Measurements from ENCODE around the gene BFSP2. TPM values are rescaled to one million over a fixed set of nuclear protein-coding genes. Genes with fewer than 3 reads are reported as not detected.
"Not testable (repeated sequence)": the region's sequence is repeated elsewhere in the genome, so short reads cannot be mapped to it uniquely, and the experiment has no call there.

The BFSP2 gene
- total RNA-seq, 4 donors from 2014 or later, result not detected

DNA sequence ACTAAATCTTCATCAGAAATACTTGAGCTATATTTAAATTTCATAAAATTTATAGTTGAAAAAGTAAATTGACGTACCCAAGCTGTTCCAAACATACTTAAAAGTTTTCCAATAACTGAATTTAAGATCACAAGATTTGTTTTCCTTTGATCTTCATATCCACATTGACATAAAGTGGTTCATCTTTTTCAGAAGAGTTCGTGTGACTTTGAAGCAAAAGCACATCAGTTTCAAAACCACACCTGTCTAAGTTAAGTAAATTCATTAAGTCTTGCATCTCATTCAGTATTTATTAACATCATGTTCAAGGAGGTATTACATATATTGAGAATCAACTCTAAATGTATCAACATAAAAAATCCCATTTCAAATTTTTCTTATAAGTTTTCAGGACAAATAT is 79.5 kb downstream of the BFSP2 start:
- Histone ChIP-seq H3K9me3 (no peaks in the 10 kb centered on the region), H3K36me3 (no peaks in the 10 kb centered on the region), H3K4me1 (peaks cover 0 to 17% of the 10 kb centered on the region in 2 donors), H3K4me3 (no peak overlapping the region), H3K27me3 (no peaks in the 10 kb centered on the region), H3K27ac (no peak overlapping the region)
- intact Hi-C loops (cut with DNase I; ENCODE audit: low total_unique reads) (no loop called here), in situ Hi-C loops (cut with MboI; ENCODE audit: low sequenced_read_pairs in 4 of 4) (no loop called here)
- DNase-seq (no peak), ATAC-seq (no peak)
- no peak for TF ChIP-seq POLR2A (IDR thresholded peaks at IDR 0.05)
- TF ChIP-seq, protein P1, sequence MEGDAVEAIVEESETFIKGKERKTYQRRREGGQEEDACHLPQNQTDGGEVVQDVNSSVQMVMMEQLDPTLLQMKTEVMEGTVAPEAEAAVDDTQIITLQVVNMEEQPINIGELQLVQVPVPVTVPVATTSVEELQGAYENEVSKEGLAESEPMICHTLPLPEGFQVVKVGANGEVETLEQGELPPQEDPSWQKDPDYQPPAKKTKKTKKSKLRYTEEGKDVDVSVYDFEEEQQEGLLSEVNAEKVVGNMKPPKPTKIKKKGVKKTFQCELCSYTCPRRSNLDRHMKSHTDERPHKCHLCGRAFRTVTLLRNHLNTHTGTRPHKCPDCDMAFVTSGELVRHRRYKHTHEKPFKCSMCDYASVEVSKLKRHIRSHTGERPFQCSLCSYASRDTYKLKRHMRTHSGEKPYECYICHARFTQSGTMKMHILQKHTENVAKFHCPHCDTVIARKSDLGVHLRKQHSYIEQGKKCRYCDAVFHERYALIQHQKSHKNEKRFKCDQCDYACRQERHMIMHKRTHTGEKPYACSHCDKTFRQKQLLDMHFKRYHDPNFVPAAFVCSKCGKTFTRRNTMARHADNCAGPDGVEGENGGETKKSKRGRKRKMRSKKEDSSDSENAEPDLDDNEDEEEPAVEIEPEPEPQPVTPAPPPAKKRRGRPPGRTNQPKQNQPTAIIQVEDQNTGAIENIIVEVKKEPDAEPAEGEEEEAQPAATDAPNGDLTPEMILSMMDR (IDR thresholded peaks at IDR 0.05 in 4 of 5, conservative IDR thresholded peaks at IDR 0.05 in 1 of 5), result no peak

DNA sequence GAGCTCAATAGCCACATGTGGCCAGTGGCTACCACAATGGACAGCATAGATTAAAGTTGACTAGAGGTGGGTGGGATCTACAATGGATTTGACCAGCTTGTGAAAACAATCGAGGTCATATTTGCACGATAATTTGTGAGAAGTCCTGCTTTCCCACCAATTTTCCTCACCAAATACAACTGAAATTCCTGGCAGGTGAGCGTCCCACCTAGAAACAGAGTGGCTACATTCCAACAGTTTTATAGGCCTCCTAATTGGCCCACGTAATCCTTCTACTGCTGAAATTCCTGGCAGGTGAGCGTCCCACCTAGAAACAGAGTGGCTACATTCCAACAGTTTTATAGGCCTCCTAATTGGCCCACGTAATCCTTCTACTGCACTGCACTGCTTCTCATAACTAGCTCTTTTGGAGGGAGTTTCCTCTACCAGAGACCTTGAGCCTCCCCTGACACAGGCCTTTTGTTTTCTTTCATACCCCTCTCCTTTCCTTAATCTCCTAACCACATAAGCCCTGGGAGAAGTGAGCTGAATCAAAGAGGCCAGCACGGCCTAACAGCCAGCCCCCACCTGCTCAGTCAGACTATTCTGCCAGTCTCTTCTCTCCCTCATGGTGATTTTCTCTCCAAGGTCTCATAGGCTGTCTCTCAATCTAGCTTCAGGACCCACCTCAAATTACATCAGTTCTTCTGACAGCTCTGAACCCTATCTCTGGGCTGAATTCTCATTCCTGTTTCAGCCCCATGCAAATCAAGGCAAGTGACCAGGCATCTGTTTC is 80.2 kb downstream of the BFSP2 start:
- ATAC-seq (no peak), DNase-seq (no peak)
- intact Hi-C loops (cut with DNase I; ENCODE audit: low total_unique reads), result no loop called here
- no peak overlapping the region for H3K27ac ChIP-seq
- peaks cover 0 to 11% of the 10 kb centered on the region in 2 donors for H3K4me1 ChIP-seq
- no peaks in the 10 kb centered on the region for H3K36me3 ChIP-seq
- no peaks in the 10 kb centered on the region for H3K9me3 ChIP-seq
- no peaks in the 10 kb centered on the region for H3K27me3 ChIP-seq
- H3K4me3 ChIP-seq, result no peak overlapping the region
- in situ Hi-C loops (cut with MboI; ENCODE audit: low sequenced_read_pairs in 4 of 4), result no loop called here
- TF ChIP-seq, protein P1 (IDR thresholded peaks at IDR 0.05 in 4 of 5, conservative IDR thresholded peaks at IDR 0.05 in 1 of 5), result no peak
- no peak for TF ChIP-seq POLR2A (IDR thresholded peaks at IDR 0.05)

- intact Hi-C loops (cut with DNase I; ENCODE audit: low total_unique reads); H3K27me3 ChIP-seq; ATAC-seq; H3K9me3 ChIP-seq; H3K27ac ChIP-seq; DNase-seq; H3K36me3 ChIP-seq; H3K4me3 ChIP-seq; in situ Hi-C loops (cut with MboI; ENCODE audit: low sequenced_read_pairs in 4 of 4); H3K4me1 ChIP-seq: not testable (repeated sequence)
Observed at GRCh38 chr3:133482474-133482873, 82.6 kb downstream of the BFSP2 start.

DNA sequence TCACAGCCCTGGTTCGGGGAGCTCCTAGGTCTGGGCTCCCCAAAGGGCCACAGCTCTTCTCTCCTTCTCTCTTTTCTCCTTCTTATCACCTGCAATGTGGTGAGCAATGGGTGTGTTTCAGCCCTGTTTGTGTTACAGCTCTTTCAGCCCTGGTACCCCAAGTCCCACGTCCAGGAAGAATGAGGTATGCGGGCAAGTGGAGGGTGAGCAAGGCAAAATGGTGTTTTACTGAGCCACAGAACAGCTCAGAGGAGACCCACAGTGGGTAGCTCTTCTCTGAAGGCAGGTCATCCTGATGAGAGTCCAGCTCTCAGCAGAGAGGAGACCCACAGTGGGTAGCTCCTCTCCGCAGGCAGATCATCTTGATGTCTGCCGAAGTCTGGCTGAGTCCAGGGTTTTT is 86.8 kb downstream of the BFSP2 start:
- Histone ChIP-seq H3K36me3 (no peaks in the 10 kb centered on the region), H3K27ac (no peak overlapping the region), H3K27me3 (no peaks in the 10 kb centered on the region), H3K9me3 (no peaks in the 10 kb centered on the region), H3K4me1 (no peaks in the 10 kb centered on the region), H3K4me3 (no peak overlapping the region)
- DNase-seq (no peak), ATAC-seq (no peak)
- TF ChIP-seq, protein P1 (IDR thresholded peaks at IDR 0.05 in 4 of 5, conservative IDR thresholded peaks at IDR 0.05 in 1 of 5), result no peak
- intact Hi-C loops (cut with DNase I; ENCODE audit: low total_unique reads), result no loop called here
- in situ Hi-C loops (cut with MboI; ENCODE audit: low sequenced_read_pairs in 4 of 4), result no loop called here

DNA sequence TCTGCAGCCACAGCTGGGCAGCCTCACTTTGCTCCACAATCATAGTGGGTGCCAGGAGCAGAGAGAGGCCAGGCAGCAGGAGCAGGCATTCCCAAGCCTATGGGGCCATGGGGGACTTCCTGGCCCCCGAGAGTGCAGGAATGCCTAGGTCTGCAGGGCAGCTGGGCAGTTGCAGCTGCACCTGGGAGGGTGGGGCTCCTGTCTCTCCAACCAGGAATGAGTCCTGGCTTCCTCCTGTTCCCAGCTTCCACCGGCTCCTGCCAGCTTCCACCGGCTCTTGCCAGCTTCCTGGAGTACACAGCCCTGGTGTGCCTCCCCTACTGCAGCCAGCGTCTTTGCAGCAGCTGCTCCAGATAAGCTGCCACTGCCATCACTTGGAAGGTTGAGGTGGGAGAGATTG is 87.3 kb downstream of the BFSP2 start:
- DNase-seq (no peak), ATAC-seq (no peak)
- in situ Hi-C loops (cut with MboI; ENCODE audit: low sequenced_read_pairs in 4 of 4), result no loop called here
- TF ChIP-seq POLR2A (IDR thresholded peaks at IDR 0.05), result no peak
- TF ChIP-seq, protein P1 (IDR thresholded peaks at IDR 0.05 in 4 of 5, conservative IDR thresholded peaks at IDR 0.05 in 1 of 5), result no peak
- H3K9me3 ChIP-seq, result no peaks in the 10 kb centered on the region
- H3K4me3 ChIP-seq, result no peak overlapping the region
- H3K27ac ChIP-seq, result no peak overlapping the region
- no peaks in the 10 kb centered on the region for H3K27me3 ChIP-seq
- H3K4me1 ChIP-seq, result no peaks in the 10 kb centered on the region
- intact Hi-C loops (cut with DNase I; ENCODE audit: low total_unique reads), result no loop called here
- no peaks in the 10 kb centered on the region for H3K36me3 ChIP-seq

Data from gastrocnemius medialis (tissue), 4 donors.